Activated CD4-positive, alpha-beta T cell treated with anti-CD3 and anti-CD28 coated beads for 36 hours (primary cell): ENCODE results near the gene GANC. TPM values are rescaled to one million over a fixed set of nuclear protein-coding genes. Genes with fewer than 3 reads are reported as not detected.
"Not testable (repeated sequence)": the region's sequence is repeated elsewhere in the genome, so short reads cannot be mapped to it uniquely, and the experiment has no call there.

Experiments used
- ATAC-seq: fragments of 200-7000 bp; cut with Tn5 transposase; one replicate; pipeline ENCODE4 v1.10.0; 2021; ENCODE audit warnings: mild to moderate bottlenecking, moderate library complexity
- CTCF ChIA-PET: fragments of 350-600 bp; sonication (Branson Sonifier 250); formaldehyde crosslinking; loops from one replicate; lab custom pipeline; 2021; ENCODE audit warnings: antibody characterized with exemption; lab: Charles Lee
- POLR2A ChIA-PET: fragments of 350-600 bp; sonication (Branson Sonifier 250); formaldehyde crosslinking; loops from one replicate; lab custom pipeline; 2021; ENCODE audit warnings: antibody characterized with exemption, inconsistent platforms; lab: Charles Lee
- DNase-seq: peaks from one replicate; pipeline ENCODE4 v3.0.0-alpha.2; 2020
- H3K27ac Mint-ChIP-seq: one replicate; pipeline ENCODE4 v1.8.0; 2021; ENCODE audit warnings: mixed read lengths
- H3K27me3 Mint-ChIP-seq: one replicate; pipeline ENCODE4 v1.8.0; 2021; ENCODE audit warnings: mixed read lengths
- H3K36me3 Mint-ChIP-seq: one replicate; pipeline ENCODE4 v1.8.0; 2021; ENCODE audit warnings: low read depth, mixed read lengths
- H3K4me1 Mint-ChIP-seq: one replicate; pipeline ENCODE4 v1.8.0; 2021; ENCODE audit warnings: mixed read lengths
- H3K4me3 Mint-ChIP-seq: one replicate; pipeline ENCODE4 v1.8.0; 2021; ENCODE audit warnings: mild to moderate bottlenecking, moderate library complexity, mixed read lengths
- H3K9me3 Mint-ChIP-seq: one replicate; pipeline ENCODE4 v1.8.0; 2021; ENCODE audit warnings: low read depth, mixed read lengths
- intact Hi-C, 2 experiments: fragments of 100-400 bp; cut with DNase I in 1 of 2; cut with micrococcal nuclease in 1 of 2; formaldehyde crosslinking; loops; one replicate each; pipeline versions ENCODE4 v1.14.2 to v1.15.1; 2022 to 2024; cut with DNase I, micrococcal nuclease
- total RNA-seq, 2 experiments: library from RNA; stranded (reverse); gene quantifications; one replicate each; pipeline ENCODE4 v1.2.3, GENCODE V29; 2021

GANC gene
- 10 to 100 TPM; 24.5 to 24.8 TPM for total RNA-seq

- intact Hi-C loops = loop anchor here (1.0 to 10.0 kb wide), 23 partner anchors 64 to 1321 kb away; partner anchors contain the start of genes STARD9 (in 2 of the 2), TTBK2 (in 2 of the 2), VPS39 (in 2 of the 2) and CCNDBP1 (in 1 of the 2)
- H3K4me1 Mint-ChIP-seq = peaks cover 43% of the 10 kb centered on the region
- CTCF ChIA-PET = interaction anchor here (1.0 kb wide), 1 partner anchor 211 kb away, joined by 3 read pairs; no protein-coding TSS in a partner anchor
- peaks cover 10% of the 10 kb centered on the region for H3K36me3 Mint-ChIP-seq
- ATAC-seq (peak; percentile 96), DNase-seq (peak; percentile 98)
- no peaks in the 10 kb centered on the region for H3K27me3 Mint-ChIP-seq
- peak within 1 kb of the TSS; percentile 98 for H3K27ac Mint-ChIP-seq
- H3K9me3 Mint-ChIP-seq = no peaks in the 10 kb centered on the region
- H3K4me3 Mint-ChIP-seq = peak within 1 kb of the TSS; percentile 81
- POLR2A ChIA-PET = interaction anchor here (0.7 to 1.2 kb wide), 6 partner anchors 8 to 301 kb away, joined by 3 to 6 read pairs (median 3); partner anchors contain the start of gene EHD4
Measured at GRCh38 chr15:42272939-42273899, at the start of gene GANC, which contains the start of gene TMEM87A. GANC (plus strand) TSS chr15:42273201; CDS start chr15:42274482, 1,281 bp downstream. TMEM87A (minus strand) TSS chr15:42273433; CDS start chr15:42273398, 35 bp downstream.

DNA sequence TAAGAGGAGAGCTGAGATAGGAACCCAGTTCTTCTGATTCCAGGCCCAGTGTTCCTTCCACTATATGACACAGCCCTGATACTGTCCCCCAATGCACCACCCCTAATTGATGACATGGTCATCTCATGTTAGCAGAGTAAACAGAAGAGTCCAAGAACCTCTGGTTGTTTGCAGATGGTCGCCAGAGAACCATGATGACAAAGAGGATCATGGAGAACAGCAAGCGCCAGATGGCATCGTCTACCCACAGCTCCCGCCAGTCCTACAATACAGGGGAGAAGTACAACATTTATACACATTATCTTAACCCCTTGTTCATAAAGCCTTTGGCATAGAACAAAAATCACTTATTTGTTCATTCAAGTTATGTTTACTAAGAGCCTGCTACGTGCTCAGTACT lies 46.4 kb upstream of the GANC start:
- Mint-ChIP-seq H3K9me3 (no peaks in the 10 kb centered on the region), H3K4me3 (no peak overlapping the region), H3K27me3 (no peaks in the 10 kb centered on the region), H3K27ac (no peak overlapping the region), H3K36me3 (peaks cover 27% of the 10 kb centered on the region), H3K4me1 (no peaks in the 10 kb centered on the region)
- ChIA-PET CTCF (no interaction called here), POLR2A (interaction anchor here (1.0 kb wide), 1 partner anchor 10 kb away, joined by 3 read pairs; no protein-coding TSS in a partner anchor)
- no peak for ATAC-seq
- intact Hi-C loops = no loop called here
- DNase-seq = no peak

DNA sequence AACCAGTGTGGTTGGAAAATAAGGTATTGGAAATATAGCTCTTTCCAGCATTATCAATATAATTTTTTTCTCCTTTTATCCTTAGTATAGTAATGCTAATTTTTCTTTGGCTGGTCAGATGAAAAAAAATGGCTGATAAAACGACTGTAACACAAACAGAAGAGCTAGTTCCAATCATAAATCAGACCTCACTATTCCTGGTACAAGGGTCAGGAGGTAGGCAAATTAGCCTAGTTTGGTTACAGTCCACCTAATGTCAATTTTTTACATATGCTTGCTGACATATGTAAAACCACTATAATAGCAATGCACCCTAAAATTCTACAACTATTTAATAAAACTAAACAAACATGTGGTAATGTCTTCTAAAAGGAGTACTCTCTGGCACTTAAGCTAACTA lies 45.0 kb upstream of the GANC start:
- ChIA-PET CTCF (interaction anchor here (0.5 to 1.9 kb wide), 7 partner anchors 8 to 933 kb away, joined by 3 to 7 read pairs (median 5); partner anchors contain the start of gene VPS39), POLR2A (no interaction called here)

DNA sequence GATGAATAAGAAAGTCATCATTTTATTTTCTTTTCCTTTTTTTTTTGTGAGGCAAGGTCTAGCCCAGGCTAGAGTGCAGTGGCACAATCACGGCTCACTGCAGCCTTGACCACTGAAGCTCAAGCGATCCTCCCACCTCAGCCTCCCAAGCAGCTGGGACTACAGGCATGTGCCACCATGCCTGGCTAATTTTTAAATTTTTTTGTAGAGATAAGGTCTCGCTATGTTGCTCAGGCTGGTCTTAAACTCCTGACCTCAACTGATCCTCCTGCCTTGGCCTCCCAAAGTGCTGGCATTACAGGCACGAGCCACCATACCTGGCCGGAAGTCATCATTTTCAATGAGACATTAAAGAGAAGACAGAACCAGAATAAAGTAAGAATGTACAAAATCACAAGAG lies 44.0 kb upstream of the GANC start:
- H3K4me3 Mint-ChIP-seq, H3K4me1 Mint-ChIP-seq, H3K27ac Mint-ChIP-seq, H3K9me3 Mint-ChIP-seq, intact Hi-C loops, ATAC-seq, H3K27me3 Mint-ChIP-seq, DNase-seq: not testable (repeated sequence)
- CTCF ChIA-PET = interaction anchor here (0.5 to 1.9 kb wide), 4 partner anchors 9 to 80 kb away, joined by 3 to 7 read pairs (median 6); partner anchors contain the start of gene VPS39
- H3K36me3 Mint-ChIP-seq = peaks cover 28% of the 10 kb centered on the region
- POLR2A ChIA-PET = interaction anchor here (0.6 kb wide), 1 partner anchor 21 kb away, joined by 4 read pairs; the partner anchor contains the start of gene VPS39

More for the DNA sequence above, 45.0 kb upstream of the GANC start:
- Mint-ChIP-seq H3K9me3 (no peaks in the 10 kb centered on the region), H3K27me3 (no peaks in the 10 kb centered on the region), H3K4me3 (no peak overlapping the region), H3K36me3 (peaks cover 31% of the 10 kb centered on the region), H3K27ac (no peak overlapping the region), H3K4me1 (no peaks in the 10 kb centered on the region)
- ATAC-seq (no peak), DNase-seq (no peak)
- intact Hi-C loops = no loop called here

- Mint-ChIP-seq H3K4me3 (no peak overlapping the region), H3K27ac (no peak overlapping the region), H3K36me3 (peaks cover 21% of the 10 kb centered on the region), H3K4me1 (no peaks in the 10 kb centered on the region), H3K27me3 (no peaks in the 10 kb centered on the region), H3K9me3 (no peaks in the 10 kb centered on the region)
- no peak for ATAC-seq
- CTCF ChIA-PET = no interaction called here
- no peak for DNase-seq
- POLR2A ChIA-PET = no interaction called here
- intact Hi-C loops = no loop called here
Measured at GRCh38 chr15:42231088-42231487, 41.9 kb upstream of the GANC start.

GRCh38 chr15:42232606-42233005 lies 40.4 kb upstream of the GANC start:
- ATAC-seq (no peak), DNase-seq (no peak)
- intact Hi-C loops = no loop called here
- H3K4me1 Mint-ChIP-seq = no peaks in the 10 kb centered on the region
- no peak overlapping the region for H3K27ac Mint-ChIP-seq
- no peak overlapping the region for H3K4me3 Mint-ChIP-seq
- POLR2A ChIA-PET = no interaction called here
- H3K36me3 Mint-ChIP-seq = peaks cover 28% of the 10 kb centered on the region
- no peaks in the 10 kb centered on the region for H3K27me3 Mint-ChIP-seq
- H3K9me3 Mint-ChIP-seq = no peaks in the 10 kb centered on the region
- CTCF ChIA-PET = interaction anchor here (0.6 kb wide), 1 partner anchor 151 kb away, joined by 3 read pairs; no protein-coding TSS in a partner anchor

GRCh38 chr15:42233107-42233506 lies 39.9 kb upstream of the GANC start:
- Mint-ChIP-seq H3K36me3 (peaks cover 28% of the 10 kb centered on the region), H3K9me3 (no peaks in the 10 kb centered on the region), H3K27me3 (no peaks in the 10 kb centered on the region), H3K4me1 (no peaks in the 10 kb centered on the region), H3K4me3 (no peak overlapping the region), H3K27ac (no peak overlapping the region)
- ChIA-PET POLR2A (no interaction called here), CTCF (interaction anchor here (0.7 kb wide), 1 partner anchor 558 kb away, joined by 3 read pairs; no protein-coding TSS in a partner anchor)
- no peak for ATAC-seq
- intact Hi-C loops = no loop called here
- no peak for DNase-seq

DNA sequence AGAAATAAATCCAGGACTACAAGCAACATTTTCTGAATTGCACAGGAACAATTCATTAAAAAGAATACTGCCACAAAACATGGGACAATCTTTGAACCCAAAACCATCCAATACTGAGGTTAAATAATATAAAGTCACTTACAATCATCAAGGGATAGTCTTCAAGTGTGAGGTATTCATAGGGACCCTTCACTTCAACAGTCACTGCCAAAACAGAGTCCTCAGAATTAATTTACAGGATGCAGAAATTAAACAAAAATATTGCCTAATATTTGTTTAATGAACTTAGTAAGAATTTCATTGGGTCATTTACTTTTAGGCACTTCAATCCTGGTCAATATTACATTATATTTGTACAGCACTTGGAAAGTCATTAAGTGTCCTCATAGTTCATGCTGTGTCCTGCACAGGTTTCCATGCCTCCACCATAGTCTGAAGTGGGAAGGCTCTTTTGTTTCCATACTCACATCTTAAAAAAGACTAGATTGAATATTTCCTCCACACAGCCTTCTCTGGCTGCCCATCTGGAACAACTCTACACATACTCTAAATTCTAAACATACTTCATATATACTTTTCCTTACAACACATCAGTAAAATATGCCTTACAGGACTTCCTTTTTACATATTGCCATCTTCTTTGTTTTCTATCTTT lies 33.3 kb upstream of the GANC start:
- Mint-ChIP-seq H3K4me1 (peaks cover 4% of the 10 kb centered on the region), H3K27me3 (no peaks in the 10 kb centered on the region), H3K9me3 (no peaks in the 10 kb centered on the region), H3K27ac (no peak overlapping the region), H3K36me3 (peaks cover 34% of the 10 kb centered on the region), H3K4me3 (no peak overlapping the region)
- DNase-seq = no peak
- no peak for ATAC-seq
- CTCF ChIA-PET = no interaction called here
- POLR2A ChIA-PET = no interaction called here
- intact Hi-C loops = no loop called here

GRCh38 chr15:42240823-42241222 lies 32.2 kb upstream of the GANC start:
- Mint-ChIP-seq H3K36me3 (peaks cover 30% of the 10 kb centered on the region), H3K27me3 (no peaks in the 10 kb centered on the region), H3K4me3 (no peak overlapping the region), H3K27ac (no peak overlapping the region), H3K4me1 (peaks cover 5% of the 10 kb centered on the region), H3K9me3 (no peaks in the 10 kb centered on the region)
- POLR2A ChIA-PET = no interaction called here
- intact Hi-C loops = no loop called here
- no peak for DNase-seq
- CTCF ChIA-PET = no interaction called here
- no peak for ATAC-seq

DNA sequence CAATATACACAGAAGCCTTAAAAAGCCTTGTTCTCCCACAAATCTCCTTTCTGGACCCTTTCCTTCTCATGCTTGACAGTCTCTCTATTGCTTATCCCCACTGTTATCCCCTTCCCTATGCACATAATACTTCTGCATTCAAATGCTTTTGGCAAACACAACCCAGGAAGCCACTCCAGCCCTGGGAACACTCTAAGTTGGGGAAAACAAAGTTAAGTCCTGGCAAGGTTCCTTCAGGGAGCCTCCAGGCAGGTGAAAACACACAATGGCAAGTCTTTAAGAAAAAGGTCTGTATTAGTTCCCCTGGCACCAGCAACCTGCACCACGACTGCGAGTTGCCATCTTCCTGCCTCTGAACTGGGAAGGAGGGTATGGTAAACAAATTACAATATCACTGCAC lies 19.7 kb upstream of the GANC start:
- CTCF ChIA-PET = interaction anchor here (0.8 to 1.3 kb wide), 4 partner anchors 15 to 33 kb away, joined by 3 to 5 read pairs (median 4); no protein-coding TSS in a partner anchor
- POLR2A ChIA-PET = no interaction called here
- Mint-ChIP-seq H3K36me3 (peaks cover 47% of the 10 kb centered on the region), H3K4me3 (no peak overlapping the region), H3K4me1 (no peaks in the 10 kb centered on the region), H3K27ac (no peak overlapping the region), H3K9me3 (peaks cover 7% of the 10 kb centered on the region), H3K27me3 (no peaks in the 10 kb centered on the region)
- no peak for DNase-seq
- intact Hi-C loops = no loop called here
- ATAC-seq = no peak

DNA sequence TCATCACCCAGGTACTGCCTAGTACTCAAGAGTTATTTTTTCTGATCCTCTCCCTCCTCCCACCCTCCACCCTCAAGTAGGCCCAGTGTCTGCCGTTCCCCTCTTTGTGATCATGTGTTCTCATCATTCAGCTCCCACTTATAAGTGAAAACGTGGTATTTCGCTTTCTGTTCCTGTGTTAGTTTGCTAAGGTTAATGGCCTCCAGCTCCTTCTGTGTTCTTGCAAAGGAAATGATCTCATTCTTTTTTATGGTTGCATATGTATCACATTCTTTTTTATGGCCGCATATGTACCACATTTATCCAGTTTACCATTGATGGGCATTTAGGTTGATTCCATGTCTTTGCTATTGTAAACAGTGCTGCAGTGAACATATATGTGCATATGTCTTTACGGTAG lies 8.2 kb upstream of the GANC start:
- POLR2A ChIA-PET = interaction anchor here (1.0 to 1.1 kb wide), 2 partner anchors 9 to 17 kb away, joined by 3 read pairs; partner anchors contain the start of genes GANC and TMEM87A
- no peaks in the 10 kb centered on the region for H3K9me3 Mint-ChIP-seq
- intact Hi-C loops = no loop called here
- peak overlapping the region; percentile 82 for H3K27ac Mint-ChIP-seq
- H3K4me3 Mint-ChIP-seq = no peak overlapping the region
- no peaks in the 10 kb centered on the region for H3K27me3 Mint-ChIP-seq
- DNase-seq (peak; percentile 23), ATAC-seq (peak; percentile 77)
- CTCF ChIA-PET = interaction anchor here (0.6 kb wide), 2 partner anchors 12 to 725 kb away, joined by 3 read pairs; no protein-coding TSS in a partner anchor
- H3K4me1 Mint-ChIP-seq = peaks cover 26% of the 10 kb centered on the region
- H3K36me3 Mint-ChIP-seq = peaks cover 50% of the 10 kb centered on the region
